Measurements from ENCODE around the gene PLCB2.

PLCB2 gene

DNA sequence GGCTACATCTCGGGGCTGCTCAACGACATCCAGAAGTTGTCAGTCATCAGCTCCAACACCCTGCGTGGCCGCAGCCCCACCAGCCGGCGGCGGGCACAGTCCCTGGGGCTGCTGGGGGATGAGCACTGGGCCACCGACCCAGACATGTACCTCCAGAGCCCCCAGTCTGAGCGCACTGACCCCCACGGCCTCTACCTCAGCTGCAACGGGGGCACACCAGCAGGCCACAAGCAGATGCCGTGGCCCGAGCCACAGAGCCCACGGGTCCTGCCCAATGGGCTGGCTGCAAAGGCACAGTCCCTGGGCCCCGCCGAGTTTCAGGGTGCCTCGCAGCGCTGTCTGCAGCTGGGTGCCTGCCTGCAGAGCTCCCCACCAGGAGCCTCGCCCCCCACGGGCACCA is 41.9 kb downstream of the PLCB2 start:
- Histone ChIP-seq H3K36me3 (no peaks in the 10 kb centered on the region), H3K27me3 (ENCODE audit: insufficient read depth, low read depth, severe bottlenecking) (no peaks in the 10 kb centered on the region), H3K27ac (no peak overlapping the region), H3K9me3 (ENCODE audit: severe bottlenecking) (no peaks in the 10 kb centered on the region), H3K4me3 (ENCODE audit: low read depth, low read length) (no peak overlapping the region)
- DNase-seq, result no peak
- TF ChIP-seq, protein P1, sequence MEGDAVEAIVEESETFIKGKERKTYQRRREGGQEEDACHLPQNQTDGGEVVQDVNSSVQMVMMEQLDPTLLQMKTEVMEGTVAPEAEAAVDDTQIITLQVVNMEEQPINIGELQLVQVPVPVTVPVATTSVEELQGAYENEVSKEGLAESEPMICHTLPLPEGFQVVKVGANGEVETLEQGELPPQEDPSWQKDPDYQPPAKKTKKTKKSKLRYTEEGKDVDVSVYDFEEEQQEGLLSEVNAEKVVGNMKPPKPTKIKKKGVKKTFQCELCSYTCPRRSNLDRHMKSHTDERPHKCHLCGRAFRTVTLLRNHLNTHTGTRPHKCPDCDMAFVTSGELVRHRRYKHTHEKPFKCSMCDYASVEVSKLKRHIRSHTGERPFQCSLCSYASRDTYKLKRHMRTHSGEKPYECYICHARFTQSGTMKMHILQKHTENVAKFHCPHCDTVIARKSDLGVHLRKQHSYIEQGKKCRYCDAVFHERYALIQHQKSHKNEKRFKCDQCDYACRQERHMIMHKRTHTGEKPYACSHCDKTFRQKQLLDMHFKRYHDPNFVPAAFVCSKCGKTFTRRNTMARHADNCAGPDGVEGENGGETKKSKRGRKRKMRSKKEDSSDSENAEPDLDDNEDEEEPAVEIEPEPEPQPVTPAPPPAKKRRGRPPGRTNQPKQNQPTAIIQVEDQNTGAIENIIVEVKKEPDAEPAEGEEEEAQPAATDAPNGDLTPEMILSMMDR (IDR thresholded peaks at IDR 0.05; ENCODE audit: low read depth, low read length), result no peak

DNA sequence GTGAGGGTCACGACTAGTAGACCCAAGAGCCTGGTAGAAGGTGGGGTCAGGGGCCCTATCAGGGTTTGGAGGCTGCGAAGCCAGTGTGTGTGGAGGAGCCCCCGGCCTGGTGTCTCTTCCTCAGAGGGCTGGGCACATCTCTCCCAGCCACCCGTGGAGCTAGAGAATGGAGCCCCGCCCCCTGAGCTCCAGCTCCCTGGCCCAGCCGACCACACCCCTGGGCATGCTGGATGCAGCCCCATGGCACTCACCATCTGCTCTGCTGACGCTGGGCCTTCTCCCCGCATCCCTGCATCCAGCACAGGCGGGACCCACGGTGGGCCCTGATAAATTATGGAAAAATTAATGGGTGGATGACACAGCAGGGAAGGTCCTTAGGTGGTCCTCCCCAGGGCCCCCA is 42.4 kb downstream of the PLCB2 start:
- Histone ChIP-seq H3K36me3 (no peaks in the 10 kb centered on the region), H3K27me3 (ENCODE audit: insufficient read depth, low read depth, severe bottlenecking) (no peaks in the 10 kb centered on the region), H3K27ac (no peak overlapping the region), H3K9me3 (ENCODE audit: severe bottlenecking) (no peaks in the 10 kb centered on the region), H3K4me3 (ENCODE audit: low read depth, low read length) (no peak overlapping the region)
- TF ChIP-seq, protein P1 (IDR thresholded peaks at IDR 0.05; ENCODE audit: low read depth, low read length), result no peak
- DNase-seq, result no peak

DNA sequence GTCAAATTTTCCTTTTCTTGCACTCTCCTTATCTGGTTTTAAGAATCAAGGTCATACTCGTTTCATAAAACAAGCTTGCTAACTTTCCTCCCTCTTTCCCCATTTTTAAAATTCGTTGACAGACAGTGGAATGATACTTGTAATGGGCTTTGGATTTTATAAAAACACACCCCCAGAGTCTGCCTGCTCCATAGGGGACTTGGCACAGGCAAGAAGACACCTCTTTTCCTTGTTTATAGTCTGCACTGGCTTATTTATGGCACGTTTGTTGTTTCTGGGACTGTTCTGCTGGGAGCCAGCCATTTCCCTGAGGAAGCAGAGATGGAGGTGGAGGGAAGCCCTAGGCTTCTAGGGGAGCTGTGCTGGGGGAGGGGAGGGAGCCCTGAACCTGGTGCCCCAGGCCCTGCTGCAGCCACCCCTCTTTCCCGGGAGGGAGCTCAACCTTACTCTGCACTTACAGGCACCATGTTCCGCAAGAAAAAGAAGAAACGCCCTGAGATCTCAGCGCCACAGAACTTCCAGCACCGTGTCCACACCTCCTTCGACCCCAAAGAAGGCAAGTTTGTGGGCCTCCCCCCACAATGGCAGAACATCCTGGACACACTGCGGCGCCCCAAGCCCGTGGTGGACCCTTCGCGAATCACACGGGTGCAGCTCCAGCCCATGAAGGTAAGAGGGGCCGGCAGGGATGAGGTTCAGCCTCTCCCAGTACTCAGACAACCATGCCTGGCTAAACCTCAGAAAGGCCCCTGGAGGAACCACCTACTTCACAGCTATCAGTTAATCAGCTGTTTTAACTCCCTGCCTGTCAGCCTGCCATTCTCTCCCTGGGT is 43.2 kb downstream of the PLCB2 start:
- Histone ChIP-seq H3K27me3 (ENCODE audit: insufficient read depth, low read depth, severe bottlenecking) (no peaks in the 10 kb centered on the region), H3K27ac (no peak overlapping the region), H3K36me3 (no peaks in the 10 kb centered on the region), H3K4me3 (ENCODE audit: low read depth, low read length) (no peak overlapping the region), H3K9me3 (ENCODE audit: severe bottlenecking) (no peaks in the 10 kb centered on the region)
- TF ChIP-seq, protein P1 (IDR thresholded peaks at IDR 0.05; ENCODE audit: low read depth, low read length), result no peak
- no peak for DNase-seq

DNA sequence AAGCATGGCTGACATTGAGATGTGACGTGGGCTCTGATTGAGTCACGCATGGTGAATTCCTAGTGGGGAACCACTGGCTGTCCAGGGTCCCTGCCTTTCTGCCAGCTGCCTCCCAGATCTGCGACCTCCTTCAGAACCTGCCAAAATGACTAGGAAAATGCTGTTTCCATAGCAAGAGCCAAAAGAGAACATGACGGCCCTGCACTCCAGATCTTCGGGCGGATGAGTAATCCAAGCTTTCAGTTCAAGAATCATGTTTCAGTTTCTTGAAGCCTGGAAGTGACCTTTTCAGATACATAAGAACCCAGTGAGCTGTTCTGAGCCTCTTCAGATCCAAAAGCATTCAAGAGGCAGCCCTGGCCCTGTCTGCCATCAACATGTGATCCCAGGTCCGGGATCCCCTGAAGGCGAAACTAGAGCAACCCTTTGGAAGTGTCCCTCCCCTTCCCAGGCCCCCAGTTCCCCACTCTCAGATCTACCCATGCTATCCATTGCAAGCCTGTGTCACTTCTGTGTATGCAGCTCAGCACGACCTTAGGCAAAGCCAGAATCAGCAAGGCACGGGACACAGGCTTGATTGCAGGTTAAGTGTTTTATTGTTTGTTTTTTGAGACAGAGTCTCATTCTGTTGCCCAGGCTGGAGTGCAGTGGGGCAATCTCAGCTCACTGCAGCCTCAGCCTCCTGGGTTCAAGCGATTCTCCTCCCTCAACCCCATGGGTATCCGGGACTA is 44.5 kb downstream of the PLCB2 start:
- Histone ChIP-seq H3K27ac (no peak overlapping the region), H3K27me3 (ENCODE audit: insufficient read depth, low read depth, severe bottlenecking) (no peaks in the 10 kb centered on the region), H3K9me3 (ENCODE audit: severe bottlenecking) (no peaks in the 10 kb centered on the region), H3K4me3 (ENCODE audit: low read depth, low read length) (no peak overlapping the region), H3K36me3 (no peaks in the 10 kb centered on the region)
- DNase-seq, result no peak
- TF ChIP-seq, protein P1 (IDR thresholded peaks at IDR 0.05; ENCODE audit: low read depth, low read length), result no peak

DNA sequence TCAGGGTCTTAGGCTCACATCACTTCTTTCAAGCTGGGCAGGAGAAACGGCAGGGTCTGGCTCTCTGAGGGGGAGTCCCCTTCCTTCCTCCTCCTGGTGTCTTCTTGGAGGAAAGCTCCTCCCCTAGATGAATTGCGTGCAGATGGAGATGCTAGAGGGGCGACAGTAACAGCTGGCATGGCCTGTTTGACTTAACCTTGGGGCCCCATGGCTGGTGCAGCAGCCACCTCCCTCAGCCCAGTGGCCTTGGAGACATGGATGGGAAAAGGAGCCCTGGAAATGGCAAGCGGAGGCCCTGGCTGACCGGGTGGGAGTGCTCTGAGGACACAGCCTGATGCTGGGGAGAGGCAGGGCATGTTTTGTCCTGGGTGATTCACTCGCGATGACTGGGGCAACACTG is 48.7 kb downstream of the PLCB2 start:
- DNase-seq, result no peak
- Histone ChIP-seq H3K36me3 (no peaks in the 10 kb centered on the region), H3K27me3 (ENCODE audit: insufficient read depth, low read depth, severe bottlenecking) (no peaks in the 10 kb centered on the region), H3K4me3 (ENCODE audit: low read depth, low read length) (no peak overlapping the region), H3K27ac (no peak overlapping the region), H3K9me3 (ENCODE audit: severe bottlenecking) (no peaks in the 10 kb centered on the region)
- TF ChIP-seq, protein P1 (IDR thresholded peaks at IDR 0.05; ENCODE audit: low read depth, low read length), result no peak
